H9 (cell line): ENCODE measurements around the gene PPFIA4. TPM values are rescaled to one million over a fixed set of nuclear protein-coding genes. Genes with fewer than 3 reads are reported as not detected.
A peak's percentile ranks its signal among the peaks of the same experiment; 100 is the strongest.

ENCODE experiments used
- DNase-seq: peaks from one replicate; pipeline ENCODE4 v3.0.0-alpha.2; 2017
- H2AFZ ChIP-seq: one replicate; pipeline ENCODE4 v1.6.1; 2013; ENCODE audit warnings: mild to moderate bottlenecking, low read length, control low read depth, moderate library complexity
- H2AK5ac ChIP-seq: 2 replicates; pipeline ENCODE4 v1.6.1; 2013; ENCODE audit warnings: low read length, control low read depth, mixed read lengths; ENCODE audit not compliant: insufficient read length
- H2BK120ac ChIP-seq: one replicate; pipeline ENCODE4 v1.6.1; 2013; ENCODE audit warnings: low read depth, mild to moderate bottlenecking, low read length, control low read depth, inconsistent platforms; ENCODE audit not compliant: poor library complexity, severe bottlenecking
- H2BK12ac ChIP-seq: 2 replicates; pipeline ENCODE4 v1.6.1; 2013; ENCODE audit warnings: low read length, control low read depth, mixed read lengths, low read depth; ENCODE audit not compliant: insufficient read length
- H2BK15ac ChIP-seq: 2 replicates; pipeline ENCODE4 v1.6.1; 2013; ENCODE audit warnings: low read depth, low read length, control low read depth
- H2BK20ac ChIP-seq: one replicate; pipeline ENCODE4 v1.6.1; 2013; ENCODE audit warnings: low read depth, mild to moderate bottlenecking, low read length, control low read depth, inconsistent platforms; ENCODE audit not compliant: poor library complexity, severe bottlenecking
- H2BK5ac ChIP-seq: 2 replicates; pipeline ENCODE4 v1.6.1; 2013; ENCODE audit warnings: low read length, control low read depth, mixed read lengths; ENCODE audit not compliant: insufficient read length
- H3K14ac ChIP-seq: 2 replicates; pipeline ENCODE4 v1.6.1; 2013; ENCODE audit warnings: low read length, control low read depth; ENCODE audit not compliant: insufficient read depth
- H3K18ac ChIP-seq: 2 replicates; pipeline ENCODE4 v1.6.1; 2013; ENCODE audit warnings: low read depth, mild to moderate bottlenecking, mixed read lengths, low read length, control low read depth; ENCODE audit not compliant: insufficient read length
- H3K23ac ChIP-seq: 2 replicates; pipeline ENCODE4 v1.6.1; 2013; ENCODE audit warnings: low read length, control low read depth, mixed read lengths, low read depth; ENCODE audit not compliant: insufficient read length
- H3K23me2 ChIP-seq: 2 replicates; pipeline ENCODE4 v1.6.1; 2013; ENCODE audit warnings: low read depth, mild to moderate bottlenecking, mixed read lengths, low read length, control low read depth; ENCODE audit not compliant: insufficient read length, poor library complexity, severe bottlenecking
- H3K27ac ChIP-seq: 2 replicates; pipeline ENCODE4 v1.5.1; 2013; ENCODE audit warnings: low read length, control low read depth, mixed read lengths, low read depth; ENCODE audit not compliant: insufficient read length
- H3K27me3 ChIP-seq: 2 replicates; pipeline ENCODE4 v1.6.1; 2013; ENCODE audit warnings: low read length, control low read depth, inconsistent platforms; ENCODE audit not compliant: insufficient read depth
- H3K4ac ChIP-seq: 2 replicates; pipeline ENCODE4 v1.6.1; 2013; ENCODE audit warnings: low read depth, mild to moderate bottlenecking, control low read depth, inconsistent platforms, low read length, moderate library complexity
- H3K4me1 ChIP-seq: 2 replicates; pipeline ENCODE4 v1.6.1; 2013; ENCODE audit warnings: low read length, control low read depth, inconsistent platforms; ENCODE audit not compliant: insufficient read depth
- H3K4me2 ChIP-seq: 2 replicates; pipeline ENCODE4 v1.6.1; 2013; ENCODE audit warnings: low read length, control low read depth, mixed read lengths; ENCODE audit not compliant: insufficient read length, insufficient read depth
- H3K56ac ChIP-seq: 2 replicates; pipeline ENCODE4 v1.6.1; 2013; ENCODE audit warnings: low read depth, mild to moderate bottlenecking, mixed read lengths, low read length, control low read depth; ENCODE audit not compliant: insufficient read length
- H3K79me1 ChIP-seq: 2 replicates; pipeline ENCODE4 v1.6.1; 2013; ENCODE audit warnings: low read depth, mild to moderate bottlenecking, moderate library complexity, low read length, control low read depth, inconsistent platforms; ENCODE audit not compliant: insufficient read depth, poor library complexity, severe bottlenecking
- H3K79me2 ChIP-seq: 2 replicates; pipeline ENCODE4 v1.6.1; 2013; ENCODE audit warnings: low read length, control low read depth, inconsistent platforms; ENCODE audit not compliant: insufficient read depth
- H3K9ac ChIP-seq: 2 replicates; pipeline ENCODE4 v1.6.1; 2013; ENCODE audit warnings: low read length, control low read depth, mixed read lengths; ENCODE audit not compliant: insufficient read length; ENCODE audit errors: extremely low read depth
- H3K9me3 ChIP-seq: one replicate; pipeline ENCODE4 v1.6.1; 2013; ENCODE audit warnings: low read depth, low read length, inconsistent platforms; ENCODE audit not compliant: control insufficient read depth
- H3T11ph ChIP-seq: one replicate; pipeline ENCODE4 v1.6.1; 2013; ENCODE audit warnings: mild to moderate bottlenecking, low read length, control low read depth, inconsistent platforms
- H4K20me1 ChIP-seq: one replicate; pipeline ENCODE4 v1.6.1; 2013; ENCODE audit not compliant: control insufficient read depth, insufficient read length, insufficient read depth
- H4K5ac ChIP-seq: 2 replicates; pipeline ENCODE4 v1.6.1; 2013; ENCODE audit warnings: low read depth, mild to moderate bottlenecking, mixed read lengths, low read length, control low read depth; ENCODE audit not compliant: insufficient read length
- H4K8ac ChIP-seq: replicated peaks from 2 replicates; pipeline ENCODE4 v1.6.1; 2013; ENCODE audit warnings: low read length, control low read depth, mixed read lengths, low read depth; ENCODE audit not compliant: insufficient read length
- H4K91ac ChIP-seq: 2 replicates; pipeline ENCODE4 v1.6.1; 2013; ENCODE audit warnings: low read depth, mild to moderate bottlenecking, moderate library complexity, mixed read lengths, low read length, control low read depth; ENCODE audit not compliant: insufficient read length
- H3K27ac Mint-ChIP-seq, 3 experiments: 2 replicates in 2 of 3; 3 replicates in 1 of 3; pipeline ENCODE4 v1.8.0; 2020 to 2021; ENCODE audit warnings: mixed read lengths in 3 of 3, mild to moderate bottlenecking in 1 of 3, moderate library complexity in 1 of 3
- H3K27me3 Mint-ChIP-seq: 2 replicates; pipeline ENCODE4 v1.8.0; 2021; ENCODE audit warnings: low read depth, mild to moderate bottlenecking, moderate library complexity, mixed read lengths
- H3K36me3 Mint-ChIP-seq, 3 experiments: 2 replicates in 2 of 3; 3 replicates in 1 of 3; pipeline ENCODE4 v1.8.0; 2020 to 2021; ENCODE audit warnings: low read depth in 3 of 3, mixed read lengths in 3 of 3; ENCODE audit not compliant: insufficient read depth in 1 of 3
- H3K4me1 Mint-ChIP-seq, 2 experiments: 2 replicates each; pipeline ENCODE4 v1.8.0; 2020; ENCODE audit warnings: mixed read lengths in 2 of 2
- H3K4me3 Mint-ChIP-seq, 2 experiments: 2 replicates in 1 of 2; 3 replicates in 1 of 2; pipeline ENCODE4 v1.8.0; 2020 to 2021; ENCODE audit warnings: mild to moderate bottlenecking in 2 of 2, mixed read lengths in 2 of 2, moderate library complexity in 1 of 2
- H3K9me3 Mint-ChIP-seq, 2 experiments: 2 replicates in 1 of 2; 3 replicates in 1 of 2; pipeline ENCODE4 v1.8.0; 2020; ENCODE audit warnings: mild to moderate bottlenecking in 2 of 2, mixed read lengths in 2 of 2, moderate library complexity in 1 of 2
- CTCF ChIP-seq: fragments of 200-600 bp; sonication (generic); conservative IDR thresholded peaks from 3 replicates; pipeline ENCODE4 v1.8.0; 2021; ENCODE audit warnings: antibody characterized with exemption, mild to moderate bottlenecking
- WGBS: extraction: QIAGEN DNeasy Blood & Tissue Kit; methylation state at CpG from one replicate; pipeline ENCODE4 v1.1.7; 2013; ENCODE audit warnings: missing lambda C conversion rate, low lambda C conversion rate, mixed read lengths; ENCODE audit not compliant: insufficient read length; ENCODE audit errors: extremely low coverage; 5-methylcytosine and 5-hydroxymethylcytosine counted together
- total RNA-seq: library from RNA; stranded (reverse); gene quantifications from 2 replicates; pipeline ENCODE4 v1.2.1, GENCODE V29; 2021

Gene PPFIA4
- total RNA-seq, 1 experiment from 2014 or later, result 3.9 TPM

GRCh38 chr1:203076031-203076511 lies 49.8 kb downstream of the PPFIA4 start:
- Histone ChIP-seq H3K23me2 (peaks cover 8% of the 10 kb centered on the region), H2BK20ac (no peak overlapping the region), H3K79me1 (no peaks in the 10 kb centered on the region), H3K14ac (no peak overlapping the region), H3K9me3 (no peaks in the 10 kb centered on the region), H3K4me2 (peak overlapping the region; percentile 37), H3K4ac (no peak overlapping the region), H3K23ac (no peak overlapping the region), H2BK120ac (no peak overlapping the region), H3K56ac (no peak overlapping the region), H3T11ph (no peak overlapping the region), H2BK15ac (no peak overlapping the region), H2BK12ac (no peak overlapping the region), H3K79me2 (no peaks in the 10 kb centered on the region), H4K20me1 (no peaks in the 10 kb centered on the region), H4K8ac (no peak overlapping the region), H3K4me1 (peaks cover 3% of the 10 kb centered on the region; the same call in 1 of the 2 replicates), H4K5ac (no peak overlapping the region), H2AK5ac (no peak overlapping the region), H2AFZ (no peak overlapping the region), H3K9ac (no peak overlapping the region), H2BK5ac (no peak overlapping the region), H3K27ac (no peak overlapping the region), H3K27me3 (no peaks in the 10 kb centered on the region; the same call in 1 of the 2 replicates), H4K91ac (no peak overlapping the region), H3K18ac (no peak overlapping the region)
- no CpG with 5 or more reads among the region's 30 CpGs for WGBS
- Mint-ChIP-seq H3K36me3 (peaks cover 0 to 5% (median 4%) of the 10 kb centered on the region in 3 experiments; a peak in 2 of 7 replicates), H3K9me3 (no peaks in the 10 kb centered on the region), H3K4me1 (peaks cover under 1 to 10% of the 10 kb centered on the region in 2 experiments), H3K27ac (no peak overlapping the region; a peak in 1 of 7 replicates), H3K27me3 (peaks cover 2% of the 10 kb centered on the region), H3K4me3 (no peak overlapping the region; a peak in 1 of 5 replicates)
- peak; percentile 71 for DNase-seq
- no peak for TF ChIP-seq CTCF
